ENCODE measurements around the gene RSPH1.

DNA sequence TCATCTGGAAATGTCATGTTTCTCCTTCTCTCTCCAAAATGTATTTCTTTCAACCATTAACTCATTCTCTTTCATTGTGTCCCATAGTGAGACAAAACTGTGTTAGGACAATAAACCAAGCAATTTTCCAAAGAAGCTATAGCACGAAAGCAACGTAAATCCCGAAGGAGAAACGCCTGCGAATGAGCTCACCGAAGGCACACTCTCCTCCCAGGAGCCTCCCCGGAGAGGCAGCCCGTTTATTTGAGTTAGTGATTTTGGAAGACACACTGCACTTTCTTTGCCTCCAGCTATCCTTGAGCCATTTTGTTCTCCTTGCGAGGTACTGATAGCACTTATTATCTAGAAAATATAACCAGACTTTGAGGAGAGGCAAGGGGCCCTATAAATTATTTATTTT is 41.2 kb downstream of the RSPH1 start:
- TF ChIP-seq POLR2AphosphoS5 (IDR thresholded peaks at IDR 0.05; ENCODE audit: borderline replicate concordance, low read depth, low read length): no peak
- no peak for TF ChIP-seq EZH2 (IDR thresholded peaks at IDR 0.05)
- TF ChIP-seq FOXP2 (optimal IDR thresholded peaks at IDR 0.05; ENCODE audit: control extremely low read depth, extremely low read length, insufficient read depth): no peak
